ENCODE measurements around the gene ARHGAP23. TPM values are rescaled to one million over a fixed set of nuclear protein-coding genes. Genes with fewer than 3 reads are reported as not detected.
"Not testable (repeated sequence)": the region's sequence is repeated elsewhere in the genome, so short reads cannot be mapped to it uniquely, and the experiment has no call there.

Gene ARHGAP23
- total RNA-seq, 1 experiment from 2014 or later = 31.7 TPM

DNA sequence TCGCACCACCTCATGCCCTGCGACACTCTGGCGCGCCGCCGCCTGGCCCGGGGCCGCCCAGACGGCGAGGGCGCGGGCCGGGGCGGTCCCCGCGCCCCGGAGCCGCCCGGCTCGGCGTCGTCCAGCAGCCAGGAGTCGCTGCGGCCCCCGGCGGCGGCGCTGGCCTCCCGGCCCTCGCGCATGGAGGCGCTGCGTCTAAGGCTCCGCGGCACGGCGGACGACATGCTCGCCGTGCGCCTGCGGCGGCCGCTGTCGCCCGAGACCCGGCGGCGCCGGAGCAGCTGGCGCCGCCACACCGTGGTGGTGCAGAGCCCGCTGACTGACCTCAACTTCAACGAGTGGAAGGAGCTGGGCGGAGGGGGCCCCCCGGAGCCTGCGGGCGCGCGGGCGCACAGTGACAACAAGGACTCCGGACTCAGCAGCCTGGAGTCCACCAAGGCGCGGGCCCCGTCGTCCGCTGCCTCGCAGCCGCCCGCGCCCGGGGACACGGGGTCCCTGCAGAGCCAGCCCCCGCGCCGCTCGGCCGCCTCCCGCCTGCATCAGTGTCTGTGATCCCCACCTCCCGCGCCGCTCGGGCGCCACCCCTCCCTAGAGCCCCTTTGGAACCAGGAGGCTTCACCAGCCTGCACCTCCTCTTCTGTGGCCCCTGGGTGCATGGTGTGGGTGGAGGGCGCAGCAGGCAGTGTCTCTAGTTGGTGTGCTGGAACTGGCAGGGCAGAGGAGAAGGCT, 82.3 kb downstream of the ARHGAP23 start:
- peak; percentile 40 for DNase-seq (ENCODE audit: low read depth)

DNA sequence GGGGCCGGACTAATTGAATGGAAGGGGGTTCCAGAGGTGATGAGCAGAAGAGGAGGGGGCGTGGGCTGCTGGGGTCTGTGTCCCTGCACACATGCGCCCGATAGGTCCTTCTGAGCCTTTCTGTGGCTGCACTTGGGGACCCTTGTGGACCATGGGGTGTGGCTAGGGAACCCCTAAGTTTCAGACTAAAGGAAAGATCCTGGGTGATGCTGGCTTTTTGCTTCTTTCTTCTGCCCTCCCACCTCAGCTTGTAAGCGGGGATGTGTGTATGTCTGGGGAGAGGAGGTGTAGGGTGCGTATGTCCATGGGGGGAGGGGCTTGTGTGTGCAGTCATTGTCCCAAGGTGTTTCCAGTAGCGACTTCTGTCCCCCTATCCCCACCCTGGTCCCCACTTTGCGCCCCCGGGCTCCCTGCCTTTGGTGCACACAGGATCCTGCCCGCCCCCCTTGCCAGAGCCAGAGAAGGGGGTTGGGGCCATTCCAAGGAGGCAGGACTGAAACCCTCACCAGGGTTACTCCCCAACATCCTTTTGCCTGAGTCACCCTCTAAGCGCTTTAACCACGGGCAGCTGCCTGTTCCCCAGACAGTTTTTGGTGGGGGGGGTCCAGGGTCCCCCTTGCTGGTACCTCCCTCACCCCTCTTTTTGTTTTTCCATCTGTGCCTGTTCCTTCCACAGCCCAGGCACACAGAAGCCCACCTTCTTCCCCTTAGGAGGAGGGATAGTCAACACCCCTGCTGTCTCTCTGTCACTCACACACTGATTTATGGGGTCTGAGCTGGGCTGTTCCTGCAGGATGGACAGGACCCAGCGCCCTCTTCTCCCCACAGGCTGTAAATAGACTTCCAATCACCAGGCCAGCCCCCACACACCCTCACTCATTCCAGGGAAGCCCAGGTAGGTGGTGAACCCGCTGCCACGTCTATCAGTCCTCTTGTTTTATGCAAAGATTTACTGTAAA, 83.2 kb downstream of the ARHGAP23 start:
- DNase-seq (ENCODE audit: low read depth) = peak; percentile 87

GRCh38 chr17:38512473-38513058, 84.3 kb downstream of the ARHGAP23 start:
- no peak for DNase-seq (ENCODE audit: low read depth)

DNA sequence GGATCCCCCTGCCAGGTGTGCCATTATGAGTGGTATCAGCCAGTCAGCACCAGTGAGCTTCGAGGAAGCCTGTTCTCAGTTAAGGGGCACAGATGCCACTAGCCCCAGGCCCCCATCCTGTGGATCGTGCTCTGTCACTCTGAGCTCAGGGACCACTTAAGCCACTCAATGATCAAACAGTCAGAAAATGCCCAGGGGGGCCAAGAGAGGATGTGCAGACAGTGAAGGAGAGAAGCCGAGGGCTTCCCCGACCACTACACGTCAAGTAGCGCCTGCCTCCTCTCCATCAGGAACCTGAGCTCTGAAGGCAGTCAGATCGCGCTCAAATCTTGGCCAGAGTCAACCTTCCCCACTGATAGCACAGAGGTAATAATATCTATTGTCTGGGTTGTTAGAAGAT, 98.3 kb downstream of the ARHGAP23 start:
- DNase-seq (ENCODE audit: low read depth) = not testable (repeated sequence)

GRCh38 chr17:38528141-38528540, 99.9 kb downstream of the ARHGAP23 start:
- DNase-seq (ENCODE audit: low read depth) = not testable (repeated sequence)

GRCh38 chr17:38530856-38531255, 102.6 kb downstream of the ARHGAP23 start:
- not testable (repeated sequence) for DNase-seq (ENCODE audit: low read depth)

DNA sequence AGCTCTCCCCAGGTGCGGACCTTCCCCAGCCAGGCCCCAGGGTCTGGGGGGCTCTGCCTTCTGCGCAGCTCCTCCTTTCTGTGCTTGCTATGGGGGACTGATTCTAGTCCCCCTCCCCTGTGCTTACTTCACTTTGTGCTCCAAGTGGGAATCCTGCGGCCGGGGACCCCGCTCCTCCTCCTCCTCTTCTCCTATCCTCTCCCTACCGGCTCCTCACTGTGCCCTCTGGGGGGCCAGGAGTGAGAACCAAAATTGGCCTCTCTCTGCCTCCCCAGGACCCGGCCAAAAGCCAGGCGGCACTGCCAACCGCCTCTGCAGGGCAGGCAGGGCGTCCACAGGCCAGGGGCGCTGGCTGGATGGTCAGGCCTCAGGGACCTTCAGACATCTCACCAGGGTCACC, 103.5 kb downstream of the ARHGAP23 start:
- not testable (repeated sequence) for DNase-seq (ENCODE audit: low read depth)

DNA sequence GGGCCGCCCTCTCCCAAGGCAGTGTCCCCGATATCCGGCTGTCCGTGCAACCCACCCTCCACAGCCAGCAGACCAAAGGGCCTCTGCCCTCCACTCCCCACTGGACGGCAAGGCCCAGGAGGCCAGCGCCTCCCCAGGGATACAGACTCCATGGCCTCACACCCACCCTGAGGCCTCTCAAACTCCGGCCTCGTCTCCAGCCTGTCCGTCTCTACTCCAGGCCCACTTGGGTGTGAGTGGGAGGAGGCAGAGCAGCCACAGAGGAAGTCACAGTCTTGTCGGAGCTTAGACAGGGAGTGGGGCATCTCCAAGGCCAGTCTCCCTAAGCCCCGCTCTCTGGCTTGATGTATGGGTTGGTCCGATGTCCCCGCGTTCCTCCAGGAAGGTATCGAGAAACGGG, 104.2 kb downstream of the ARHGAP23 start:
- DNase-seq (ENCODE audit: low read depth) = no peak

DNA sequence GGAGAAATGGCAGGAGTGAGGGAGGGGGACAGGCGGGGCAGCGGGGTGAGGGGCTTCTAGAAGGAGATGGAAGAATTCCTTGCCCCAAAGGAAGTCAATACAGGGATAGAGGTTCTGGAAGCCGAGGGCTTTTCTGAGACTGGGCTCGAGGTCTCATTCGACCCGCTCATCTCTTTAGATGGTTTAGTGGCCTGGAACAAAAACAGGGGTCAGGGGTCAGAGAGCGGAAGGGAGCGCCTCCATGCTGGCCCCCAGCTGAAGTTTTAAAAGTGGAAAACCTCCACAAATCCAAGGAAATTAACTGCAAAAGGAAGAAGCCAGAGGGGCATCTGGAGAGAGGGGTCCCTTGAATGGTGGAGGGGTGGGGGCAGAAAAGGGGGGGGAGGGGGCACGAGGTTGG, 105.0 kb downstream of the ARHGAP23 start:
- no peak for DNase-seq (ENCODE audit: low read depth)

DNA sequence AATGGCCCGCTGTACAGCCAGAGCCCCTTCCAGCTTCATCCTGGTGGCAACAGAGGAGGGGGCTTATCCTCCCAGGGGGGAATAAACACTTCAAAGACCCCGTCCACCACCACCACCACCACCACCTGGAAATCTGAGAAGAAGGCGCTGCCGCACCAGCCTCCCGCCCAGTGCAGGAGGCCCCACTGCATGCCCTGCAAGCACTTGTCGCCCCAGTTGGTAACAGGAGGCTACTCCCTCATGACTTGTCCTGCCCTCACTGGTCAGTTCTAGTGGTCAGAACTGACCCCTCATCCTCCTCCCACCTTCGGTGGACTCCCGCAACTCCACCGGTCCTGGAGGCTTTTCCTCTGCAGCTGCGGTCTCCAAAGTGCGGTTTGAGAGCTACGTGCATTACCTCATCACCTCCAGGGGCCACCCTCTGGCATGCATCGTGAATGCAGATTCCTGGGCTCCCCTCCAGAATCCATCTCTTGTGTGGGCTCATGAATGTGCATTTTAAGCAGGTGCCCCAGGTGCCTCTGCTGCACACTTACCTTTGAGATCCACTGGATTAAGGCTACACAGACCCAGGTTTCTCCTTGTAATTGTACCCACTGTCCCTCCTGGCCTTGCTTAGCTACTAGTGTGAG, 105.7 kb downstream of the ARHGAP23 start:
- DNase-seq (ENCODE audit: low read depth) = no peak

DNA sequence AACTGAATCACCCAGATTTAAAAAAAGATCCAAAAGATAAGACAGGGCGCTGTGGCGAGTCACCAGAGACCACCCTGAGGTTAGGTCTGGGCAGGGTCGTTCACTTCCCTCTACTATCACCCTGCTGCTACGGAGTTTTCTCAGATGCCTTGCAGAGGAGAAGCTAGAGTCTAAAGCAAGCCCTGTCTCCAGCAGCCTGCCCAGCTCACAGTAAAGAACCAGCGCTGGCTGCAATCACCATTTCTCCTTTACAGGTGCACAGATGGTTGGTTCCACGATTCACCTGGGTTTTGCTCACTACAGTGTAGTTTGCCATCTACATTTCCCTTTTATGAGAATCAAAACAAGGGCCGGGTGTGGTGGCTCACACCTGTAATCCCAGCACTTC, 106.2 kb downstream of the ARHGAP23 start:
- DNase-seq (ENCODE audit: low read depth) = no peak

DNA sequence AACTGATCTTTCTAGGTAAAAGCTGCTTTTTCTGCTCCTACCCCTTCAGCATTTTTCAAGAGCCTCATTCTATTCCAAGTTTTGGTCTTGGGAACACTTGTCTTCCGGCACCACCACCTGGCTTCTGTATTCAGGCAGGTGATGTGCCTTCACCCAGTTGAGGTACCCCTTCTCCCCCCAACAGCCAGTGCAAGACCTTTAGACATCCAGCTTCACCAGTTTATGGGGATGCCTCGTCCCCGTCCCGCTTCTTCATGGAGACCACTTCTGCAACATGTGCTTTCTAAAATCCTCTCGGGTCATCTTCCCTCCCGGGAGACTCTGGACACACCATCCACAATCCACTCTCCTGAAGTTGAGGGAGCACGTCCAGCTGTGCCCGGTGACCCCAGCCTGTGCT, 107.6 kb downstream of the ARHGAP23 start:
- no peak for DNase-seq (ENCODE audit: low read depth)

GRCh38 chr17:38536661-38537060, 108.4 kb downstream of the ARHGAP23 start:
- no peak for DNase-seq (ENCODE audit: low read depth)

DNA sequence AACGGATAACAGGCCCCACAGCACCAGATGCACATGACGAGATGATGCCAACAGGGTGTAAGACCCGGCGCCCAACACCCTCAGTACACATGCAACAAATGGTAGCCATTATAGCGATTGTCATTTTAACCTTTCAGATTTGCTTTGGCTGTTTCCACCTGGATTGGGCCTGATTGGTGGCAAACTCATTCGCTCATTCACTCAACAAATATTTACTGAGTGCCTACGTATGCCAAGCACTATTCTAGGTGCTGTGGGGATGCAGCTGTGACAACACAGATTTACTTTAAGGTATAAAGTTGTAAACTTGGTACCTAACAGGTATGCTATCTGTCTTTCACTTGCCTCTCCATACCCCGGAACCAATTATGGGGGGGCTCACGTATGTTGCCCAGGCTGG, 110.6 kb downstream of the ARHGAP23 start:
- no peak for DNase-seq (ENCODE audit: low read depth)

DNA sequence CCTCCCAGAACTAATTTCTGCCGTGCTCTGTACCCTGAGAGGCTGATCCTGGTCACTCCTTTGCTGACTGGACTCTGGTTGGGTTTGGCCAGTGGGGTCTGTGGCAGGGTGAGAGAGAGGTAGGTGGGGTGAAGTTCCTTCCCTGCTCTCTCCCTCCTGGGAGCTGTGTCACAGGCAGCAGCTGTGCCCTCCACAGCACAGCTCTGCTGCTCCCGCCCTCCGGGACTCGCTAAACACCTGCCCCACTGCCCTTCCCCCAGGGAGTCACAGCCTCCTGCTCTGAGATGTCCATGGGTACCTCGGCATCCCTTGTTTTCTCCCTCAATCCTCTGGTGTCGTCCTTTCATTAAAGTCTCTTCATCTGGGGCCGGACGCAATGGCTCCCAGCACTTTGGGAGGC, 111.1 kb downstream of the ARHGAP23 start:
- DNase-seq (ENCODE audit: low read depth) = no peak

GRCh38 chr17:38540514-38541045, 112.3 kb downstream of the ARHGAP23 start:
- DNase-seq (ENCODE audit: low read depth) = no peak

DNA sequence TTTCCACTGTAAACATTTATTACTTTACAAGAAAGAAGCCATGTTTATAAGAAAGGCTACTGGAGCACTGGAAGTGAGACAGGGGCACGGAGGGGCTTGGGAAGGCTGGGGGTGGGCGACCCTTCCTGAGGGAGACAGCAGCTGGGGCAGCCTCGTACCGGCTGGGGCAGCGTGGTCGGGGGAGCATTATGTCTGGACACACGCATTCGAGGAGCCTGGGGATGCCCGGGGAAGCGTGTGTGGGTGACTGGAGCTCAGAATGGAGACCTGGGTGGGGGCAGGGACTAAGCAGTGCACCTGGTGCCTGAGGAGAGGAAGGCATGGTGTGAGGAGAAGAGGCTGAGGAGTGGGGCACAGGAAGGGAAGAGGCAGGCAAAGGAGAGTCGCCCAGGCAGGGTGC, 113.0 kb downstream of the ARHGAP23 start:
- DNase-seq (ENCODE audit: low read depth) = no peak

DNA sequence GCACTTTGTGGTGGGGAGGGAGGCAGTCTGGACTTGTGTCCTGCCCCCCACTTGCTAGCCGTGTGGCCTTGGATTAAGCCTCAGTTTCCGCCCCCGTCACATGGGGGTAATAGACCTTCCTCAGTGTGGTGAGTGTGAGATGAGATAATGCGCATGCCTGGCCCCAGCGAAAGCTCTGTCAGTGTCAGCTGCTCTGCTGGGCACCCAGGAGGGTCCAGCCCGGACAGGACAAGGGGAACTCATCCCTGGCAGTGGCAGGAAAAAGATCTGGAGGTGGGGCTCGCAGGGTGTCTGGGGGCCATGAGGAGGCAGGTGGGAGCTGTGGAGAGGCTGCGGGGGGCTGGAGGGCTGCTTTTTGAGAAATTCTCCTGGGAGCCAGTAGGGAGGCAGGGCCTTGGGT, 114.0 kb downstream of the ARHGAP23 start:
- no peak for DNase-seq (ENCODE audit: low read depth)

DNA sequence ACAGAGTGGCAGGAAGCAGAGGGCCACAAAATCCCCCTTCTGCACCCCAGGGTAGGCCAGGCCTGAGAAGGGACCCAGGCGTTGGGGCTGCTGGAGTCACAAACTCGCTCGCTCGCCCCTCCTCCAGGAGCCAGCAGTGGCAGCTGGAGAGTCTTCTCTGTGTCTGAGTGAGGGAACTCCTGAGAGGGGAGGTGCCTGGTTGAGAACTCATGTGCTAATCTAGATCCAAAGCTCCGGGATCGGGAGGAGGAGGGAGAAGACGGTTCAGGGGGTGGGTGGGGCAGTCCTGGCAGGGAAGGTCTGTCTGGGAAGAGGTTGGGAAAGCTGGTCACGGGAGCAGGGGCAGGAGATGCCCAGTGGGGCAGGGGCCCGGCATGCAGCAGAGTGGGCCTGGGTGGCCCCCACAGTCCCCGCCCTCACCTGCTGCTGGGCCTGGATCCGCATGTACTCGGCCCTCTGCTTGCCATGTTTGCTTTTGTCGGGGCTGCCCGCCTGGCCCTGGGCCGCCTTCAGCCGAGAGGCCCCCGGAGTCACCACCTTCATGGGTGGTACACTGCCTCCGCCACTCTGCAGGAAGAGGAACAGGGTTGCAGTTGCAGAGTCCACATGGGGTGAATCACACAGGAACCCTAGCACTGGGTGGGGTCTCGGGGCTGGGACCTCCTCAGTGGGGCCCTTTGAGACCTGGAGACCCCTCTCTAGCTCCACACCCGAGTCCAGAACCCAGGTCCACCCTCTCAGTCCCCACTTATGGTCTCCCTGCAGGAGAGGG, 115.3 kb downstream of the ARHGAP23 start:
- DNase-seq (ENCODE audit: low read depth) = no peak

DNA sequence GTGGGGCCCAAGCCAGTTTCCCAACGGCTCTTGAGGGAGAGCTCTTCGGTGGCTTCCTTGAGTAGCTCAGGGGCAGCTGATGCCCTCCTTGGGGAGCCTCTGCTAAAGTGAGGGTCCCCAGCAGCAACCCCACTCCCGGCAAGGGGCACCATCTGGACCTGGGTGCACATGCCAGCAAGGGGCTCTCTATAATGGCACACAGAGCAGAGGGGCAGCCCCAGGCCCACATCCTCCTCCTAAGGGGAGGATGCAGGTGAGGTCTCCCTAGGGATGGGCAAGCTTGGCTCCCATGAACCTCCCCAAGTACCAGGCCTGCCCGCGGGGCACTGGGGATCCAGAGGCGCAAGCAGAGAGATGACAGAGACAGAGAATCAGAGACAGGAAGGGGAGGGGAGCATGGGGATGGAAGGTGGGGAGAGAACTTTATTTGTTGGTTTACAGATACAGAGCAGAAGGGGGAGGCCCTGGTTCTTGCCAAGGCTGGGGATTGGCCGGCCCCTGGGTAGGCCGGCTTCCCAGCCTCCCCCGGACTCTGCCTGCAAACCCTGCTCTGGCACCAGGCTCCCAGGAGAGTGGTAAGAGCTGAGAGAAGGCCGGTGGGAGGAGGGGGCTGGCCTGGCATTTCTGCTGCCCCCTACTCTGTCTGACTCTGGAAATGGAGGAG, 116.0 kb downstream of the ARHGAP23 start:
- DNase-seq (ENCODE audit: low read depth) = no peak

All from LHCN-M2 (cell line).